H1 (cell line): Measurements from ENCODE around the gene TSC2.

Experiments
- CBX8 ChIP-seq: fragments of 300-800, 300-1000 bp; sonication (generic); IDR thresholded peaks from 2 replicates; pipeline ENCODE4 v1.7.1; 2016; ENCODE audit warnings: low read depth, low read length, borderline replicate concordance
- CTCF ChIP-seq, 3 experiments: IDR thresholded peaks; 1 replicate in 2 of 3; 2 replicates in 1 of 3; pipeline versions ENCODE4 v1.5.1 to v1.6.1; 2011; ENCODE audit warnings: low read length in 3 of 3, mild to moderate bottlenecking in 3 of 3, inconsistent platforms in 2 of 3, low read depth in 1 of 3, moderate library complexity in 1 of 3; ENCODE audit not compliant: insufficient read depth in 1 of 3; ENCODE audit errors: control extremely low read depth in 1 of 3
- EZH2 ChIP-seq: fragments of 200-600 bp; sonication (generic); IDR thresholded peaks from 2 replicates; pipeline ENCODE4 v1.7.1; 2012; ENCODE audit warnings: low read depth, mild to moderate bottlenecking, moderate library complexity, low read length, inconsistent platforms; ENCODE audit not compliant: severe bottlenecking
- FOSL1 ChIP-seq: IDR thresholded peaks from 2 replicates; pipeline ENCODE4 v1.6.1; 2011; ENCODE audit warnings: mild to moderate bottlenecking, low read depth, low read length, moderate library complexity; ENCODE audit not compliant: insufficient read depth
- JUND ChIP-seq: IDR thresholded peaks from 2 replicates; pipeline ENCODE4 v1.6.1; 2011; ENCODE audit warnings: mild to moderate bottlenecking, improper control_type of control experiment, low read length
- MAX ChIP-seq: IDR thresholded peaks from 2 replicates; pipeline ENCODE4 v1.6.1; 2012; ENCODE audit warnings: inconsistent platforms
- RAD21 ChIP-seq, 2 experiments: IDR thresholded peaks in 1 of 2; conservative IDR thresholded peaks in 1 of 2; 2 replicates each; pipeline ENCODE4 v1.6.1; 2011; ENCODE audit warnings: low read depth in 2 of 2, low read length in 2 of 2, improper control_type of control experiment in 1 of 2, inconsistent platforms in 1 of 2, mild to moderate bottlenecking in 1 of 2, moderate library complexity in 1 of 2
- RBBP5 ChIP-seq: IDR thresholded peaks from 2 replicates; pipeline ENCODE4 v1.7.1; 2012; ENCODE audit warnings: low read depth, mild to moderate bottlenecking, inconsistent platforms, low read length, moderate library complexity, borderline replicate concordance
- RNF2 ChIP-seq: fragments of 200-900, 300-1000 bp; sonication (generic); IDR thresholded peaks from 2 replicates; pipeline ENCODE4 v1.7.1; 2016; ENCODE audit warnings: borderline replicate concordance, low read depth, mild to moderate bottlenecking, antibody characterized with exemption, low read length; ENCODE audit not compliant: poor library complexity, severe bottlenecking; ENCODE audit errors: missing control alignments
- SIX5 ChIP-seq: IDR thresholded peaks from 2 replicates; pipeline ENCODE4 v1.6.1; 2011; ENCODE audit warnings: mild to moderate bottlenecking, low read depth, low read length
- SRF ChIP-seq: IDR thresholded peaks from 2 replicates; pipeline ENCODE4 v1.6.1; 2011; ENCODE audit warnings: mild to moderate bottlenecking, low read depth, low read length, moderate library complexity
- TAF1 ChIP-seq: IDR thresholded peaks from 2 replicates; pipeline ENCODE4 v1.6.1; 2011; ENCODE audit warnings: mild to moderate bottlenecking, low read depth, low read length
- TEAD4 ChIP-seq: IDR thresholded peaks from 2 replicates; pipeline ENCODE4 v1.6.1; 2012; ENCODE audit warnings: low read depth, low read length, inconsistent platforms, mixed read lengths

GRCh38 chr16:2061526-2061925, 13.7 kb downstream of the TSC2 start:
- no peak for TF ChIP-seq CTCF (IDR thresholded peaks at IDR 0.05; ENCODE audit: control extremely low read depth in 1 of 3, insufficient read depth in 1 of 3, low read depth in 1 of 3, low read length in 3 of 3)
- TF ChIP-seq FOSL1 = no peak
- TF ChIP-seq RBBP5 = no peak
- TF ChIP-seq TAF1 = no peak
- no peak for TF ChIP-seq EZH2
- no peak for TF ChIP-seq JUND
- TF ChIP-seq CBX8 = no peak
- TF ChIP-seq RNF2 = no peak
- TF ChIP-seq SIX5 = no peak
- no peak for TF ChIP-seq TEAD4
- no peak for TF ChIP-seq RAD21 (IDR thresholded peaks at IDR 0.05 in 1 of 2, conservative IDR thresholded peaks at IDR 0.05 in 1 of 2; ENCODE audit: low read depth in 2 of 2, low read length in 2 of 2)
- TF ChIP-seq SRF = no peak
- TF ChIP-seq MAX = no peak
